Measurements from ENCODE around the gene RALGAPB. TPM values are rescaled to one million over a fixed set of nuclear protein-coding genes. Genes with fewer than 3 reads are reported as not detected.

RALGAPB gene
- total and polyA plus RNA-seq, 3 donors from 2014 or later, result 49.9 to 64.7 (median 52.6) TPM

GRCh38 chr20:38547288-38548085, 74.8 kb downstream of the RALGAPB start:
- H3K27ac ChIP-seq, result no peak overlapping the region
- intact Hi-C loops (cut with DNase I; ENCODE audit: low total_unique reads), result no loop called here
- no peak for TF ChIP-seq POLR2A (IDR thresholded peaks at IDR 0.05)
- no peak for TF ChIP-seq CTCF (IDR thresholded peaks at IDR 0.05)
- H3K27me3 ChIP-seq, result no peaks in the 10 kb centered on the region
- H3K4me1 ChIP-seq, result no peaks in the 10 kb centered on the region
- no peaks in the 10 kb centered on the region for H3K36me3 ChIP-seq (ENCODE audit: low read depth, missing control alignments)
- no peak overlapping the region for H3K4me3 ChIP-seq
- no peaks in the 10 kb centered on the region for H3K9me3 ChIP-seq
- WGBS, 2 donors, result 91 to 96% methylated on average over 3 of the region's 3 CpGs
- no peak for DNase-seq

- intact Hi-C loops (cut with DNase I; ENCODE audit: low total_unique reads), result no loop called here
- no peak overlapping the region for H3K4me3 ChIP-seq
- no peaks in the 10 kb centered on the region for H3K36me3 ChIP-seq (ENCODE audit: low read depth, missing control alignments)
- H3K27me3 ChIP-seq, result no peaks in the 10 kb centered on the region
- H3K4me1 ChIP-seq, result no peaks in the 10 kb centered on the region
- no peaks in the 10 kb centered on the region for H3K9me3 ChIP-seq
- no peak overlapping the region for H3K27ac ChIP-seq
- DNase-seq, result no peak
- TF ChIP-seq POLR2A (IDR thresholded peaks at IDR 0.05), result no peak
- no peak for TF ChIP-seq CTCF (IDR thresholded peaks at IDR 0.05)
- 76 to 88% methylated on average over 3 of the region's 3 CpGs for WGBS, 2 donors
Observed at GRCh38 chr20:38548356-38549083, 75.9 kb downstream of the RALGAPB start.

GRCh38 chr20:38550274-38550673, 77.6 kb downstream of the RALGAPB start:
- Histone ChIP-seq H3K4me3 (no peak overlapping the region), H3K27ac (no peak overlapping the region), H3K36me3 (ENCODE audit: low read depth, missing control alignments) (no peaks in the 10 kb centered on the region), H3K4me1 (no peaks in the 10 kb centered on the region), H3K9me3 (no peaks in the 10 kb centered on the region), H3K27me3 (no peaks in the 10 kb centered on the region)
- TF ChIP-seq CTCF (IDR thresholded peaks at IDR 0.05), result no peak
- no peak for TF ChIP-seq POLR2A (IDR thresholded peaks at IDR 0.05)
- intact Hi-C loops (cut with DNase I; ENCODE audit: low total_unique reads), result no loop called here
- WGBS, 2 donors, result 97 to 100% methylated on average over 1 of the region's 1 CpG
- no peak for DNase-seq

- H3K4me1 ChIP-seq, result no peaks in the 10 kb centered on the region
- H3K9me3 ChIP-seq, result no peaks in the 10 kb centered on the region
- no peak overlapping the region for H3K27ac ChIP-seq
- no peak overlapping the region for H3K4me3 ChIP-seq
- intact Hi-C loops (cut with DNase I; ENCODE audit: low total_unique reads), result no loop called here
- DNase-seq, result no peak
- no peaks in the 10 kb centered on the region for H3K36me3 ChIP-seq (ENCODE audit: low read depth, missing control alignments)
- WGBS, 2 donors, result 70 to 75% methylated on average over 7 of the region's 7 CpGs
- TF ChIP-seq CTCF (IDR thresholded peaks at IDR 0.05) (no peak), POLR2A (IDR thresholded peaks at IDR 0.05) (no peak)
- H3K27me3 ChIP-seq, result no peaks in the 10 kb centered on the region
Observed at GRCh38 chr20:38551056-38551626, 78.5 kb downstream of the RALGAPB start.

Measured in testis (tissue), 3 donors.